IgD-negative memory B cell (primary cell): ENCODE data around the gene TF. TPM values are rescaled to one million over a fixed set of nuclear protein-coding genes. Genes with fewer than 3 reads are reported as not detected.

ENCODE experiments used
- H3K27ac Mint-ChIP-seq, 3 donors: one replicate each; pipeline ENCODE4 v1.8.0; 2020 to 2022; ENCODE audit warnings: mild to moderate bottlenecking in 3 of 3, mixed read lengths in 3 of 3, moderate library complexity in 1 of 3
- H3K27me3 Mint-ChIP-seq: one replicate; pipeline ENCODE4 v1.8.0; 2021; ENCODE audit warnings: mixed read lengths
- H3K36me3 Mint-ChIP-seq: one replicate; pipeline ENCODE4 v1.8.0; 2020; ENCODE audit warnings: mild to moderate bottlenecking, mixed read lengths
- H3K4me1 Mint-ChIP-seq, 3 donors: one replicate each; pipeline ENCODE4 v1.8.0; 2020 to 2022; ENCODE audit warnings: mixed read lengths in 3 of 3, mild to moderate bottlenecking in 1 of 3
- H3K4me3 Mint-ChIP-seq, 4 donors: one replicate each; pipeline ENCODE4 v1.8.0; 2020 to 2022; ENCODE audit warnings: mild to moderate bottlenecking in 4 of 4, mixed read lengths in 4 of 4, moderate library complexity in 3 of 4
- H3K9me3 Mint-ChIP-seq, 3 donors: one replicate each; pipeline ENCODE4 v1.8.0; 2020 to 2021; ENCODE audit warnings: mixed read lengths in 3 of 3, mild to moderate bottlenecking in 1 of 3
- polyA plus RNA-seq: library from polyadenylated mRNA; unstranded; fragments of 300-500 nt; fragmentation: Illumina TruSeq; gene quantifications from one replicate; pipeline ENCODE4 v1.2.3, GENCODE V29; 2021

TF gene
- polyA plus RNA-seq, 1 donor from 2014 or later, result not detected

GRCh38 chr3:133799794-133800585 is 53.8 kb downstream of the TF start:
- no peaks in the 10 kb centered on the region for H3K36me3 Mint-ChIP-seq
- H3K27me3 Mint-ChIP-seq, result peaks cover 1% of the 10 kb centered on the region
- peaks cover 0 to 7% (median 4%) of the 10 kb centered on the region in 3 donors for H3K9me3 Mint-ChIP-seq
- H3K4me3 Mint-ChIP-seq, result peak overlapping the region in 1 of 4 donors; percentile 10
- H3K4me1 Mint-ChIP-seq, result peaks cover 0 to 1% (median under 1%) of the 10 kb centered on the region in 3 donors
- H3K27ac Mint-ChIP-seq, result no peak overlapping the region

GRCh38 chr3:133803469-133803868 is 57.3 kb downstream of the TF start:
- peak overlapping the region in 1 of 4 donors; percentile 12 for H3K4me3 Mint-ChIP-seq
- no peaks in the 10 kb centered on the region for H3K36me3 Mint-ChIP-seq
- peaks cover 0 to 2% (median 0%) of the 10 kb centered on the region in 3 donors for H3K9me3 Mint-ChIP-seq
- H3K4me1 Mint-ChIP-seq, result peaks cover 13 to 17% (median 15%) of the 10 kb centered on the region in 3 donors
- no peak overlapping the region for H3K27ac Mint-ChIP-seq
- no peaks in the 10 kb centered on the region for H3K27me3 Mint-ChIP-seq

GRCh38 chr3:133804896-133805295 is 58.7 kb downstream of the TF start:
- peak overlapping the region; percentile 97 to 98 (median 97) for H3K4me3 Mint-ChIP-seq
- peaks cover 13 to 17% (median 15%) of the 10 kb centered on the region in 3 donors for H3K4me1 Mint-ChIP-seq
- H3K36me3 Mint-ChIP-seq, result no peaks in the 10 kb centered on the region
- H3K9me3 Mint-ChIP-seq, result peaks cover 0 to 2% (median 0%) of the 10 kb centered on the region in 3 donors
- H3K27me3 Mint-ChIP-seq, result no peaks in the 10 kb centered on the region
- H3K27ac Mint-ChIP-seq, result peak overlapping the region in 2 of 3 donors; percentile 80 to 96

DNA sequence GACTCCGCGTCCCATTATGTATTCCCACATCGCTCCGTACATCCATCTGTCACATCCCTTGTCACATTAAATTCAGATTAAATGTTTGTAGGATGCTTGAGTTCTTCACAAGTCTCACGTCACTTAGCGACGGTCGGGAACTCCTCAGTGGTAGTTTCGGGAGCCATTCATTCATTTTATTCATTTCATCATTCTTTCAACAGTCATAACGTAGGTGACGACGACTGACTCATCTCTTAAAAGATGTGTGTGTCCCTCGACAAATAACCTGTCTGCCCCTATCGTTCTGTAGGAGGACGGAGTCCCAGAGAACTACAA is 59.1 kb downstream of the TF start:
- Mint-ChIP-seq H3K9me3 (peaks cover 0 to 2% (median 0%) of the 10 kb centered on the region in 3 donors), H3K36me3 (no peaks in the 10 kb centered on the region), H3K4me3 (peak overlapping the region; percentile 97 to 98 (median 97)), H3K4me1 (peaks cover 13 to 17% (median 15%) of the 10 kb centered on the region in 3 donors), H3K27ac (peak overlapping the region; percentile 80 to 96 (median 94)), H3K27me3 (no peaks in the 10 kb centered on the region)

GRCh38 chr3:133805702-133806475 is 59.7 kb downstream of the TF start, which contains the start of gene SRPRB:
Gene SRPRB (plus strand): TSS chr3:133805815. CDS start chr3:133805849, 34 bp downstream.
- Mint-ChIP-seq H3K9me3 (peaks cover 0 to 2% (median 0%) of the 10 kb centered on the region in 3 donors), H3K27ac (peak within 1 kb of the TSS; percentile 80 to 96 (median 94)), H3K36me3 (no peaks in the 10 kb centered on the region), H3K4me3 (peak within 1 kb of the TSS; percentile 97 to 98 (median 97)), H3K4me1 (peaks cover 15 to 17% (median 15%) of the 10 kb centered on the region in 3 donors), H3K27me3 (no peaks in the 10 kb centered on the region)

GRCh38 chr3:133812872-133813271 is 66.7 kb downstream of the TF start:
- no peaks in the 10 kb centered on the region for H3K9me3 Mint-ChIP-seq
- H3K36me3 Mint-ChIP-seq, result no peaks in the 10 kb centered on the region
- no peaks in the 10 kb centered on the region for H3K27me3 Mint-ChIP-seq
- H3K27ac Mint-ChIP-seq, result no peak overlapping the region
- peaks cover 6 to 11% (median 10%) of the 10 kb centered on the region in 3 donors for H3K4me1 Mint-ChIP-seq
- H3K4me3 Mint-ChIP-seq, result no peak overlapping the region

DNA sequence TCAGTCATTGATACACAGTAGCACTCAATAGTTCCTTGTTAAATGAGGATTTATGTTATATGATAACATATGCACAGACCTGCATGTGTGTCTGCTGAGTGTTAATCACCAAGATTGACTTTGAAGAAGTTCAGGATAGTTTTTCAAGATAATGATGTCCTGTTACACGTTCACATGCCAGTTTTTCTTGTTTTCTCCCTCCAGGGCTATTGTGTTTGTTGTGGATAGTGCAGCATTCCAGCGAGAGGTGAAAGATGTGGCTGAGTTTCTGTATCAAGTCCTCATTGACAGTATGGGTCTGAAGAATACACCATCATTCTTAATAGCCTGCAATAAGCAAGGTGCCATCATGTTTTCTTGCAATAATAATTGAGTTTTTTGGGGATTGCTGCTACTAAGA is 69.2 kb downstream of the TF start:
- Mint-ChIP-seq H3K4me3 (no peak overlapping the region), H3K36me3 (peaks cover 2% of the 10 kb centered on the region), H3K27me3 (no peaks in the 10 kb centered on the region), H3K4me1 (peaks cover 4 to 9% (median 6%) of the 10 kb centered on the region in 3 donors), H3K9me3 (no peaks in the 10 kb centered on the region), H3K27ac (no peak overlapping the region)

DNA sequence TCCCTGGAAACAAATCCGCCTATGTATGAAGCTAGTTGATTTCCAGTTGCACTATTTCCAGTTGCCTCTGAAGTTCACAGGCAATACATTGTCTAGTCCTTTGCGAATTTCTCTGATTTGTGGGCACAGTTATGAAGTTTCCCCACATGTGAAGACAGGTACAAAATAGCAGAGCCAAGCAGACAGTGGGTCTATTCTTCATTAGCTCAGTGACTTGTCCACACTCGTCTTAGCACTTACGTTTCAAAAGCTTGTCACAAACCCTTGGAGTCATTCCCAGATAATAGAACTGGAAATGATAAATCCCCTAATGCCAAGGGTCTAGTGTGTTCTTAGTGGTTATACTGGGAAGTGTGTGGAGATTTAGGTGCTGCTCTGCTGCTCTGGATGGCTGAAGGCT is 73.9 kb downstream of the TF start:
- H3K27ac Mint-ChIP-seq, result no peak overlapping the region
- H3K9me3 Mint-ChIP-seq, result no peaks in the 10 kb centered on the region
- H3K36me3 Mint-ChIP-seq, result peaks cover 13% of the 10 kb centered on the region
- no peak overlapping the region for H3K4me3 Mint-ChIP-seq
- peaks cover 0 to 3% (median 2%) of the 10 kb centered on the region in 3 donors for H3K4me1 Mint-ChIP-seq
- H3K27me3 Mint-ChIP-seq, result no peaks in the 10 kb centered on the region

- Mint-ChIP-seq H3K36me3 (peaks cover 16% of the 10 kb centered on the region), H3K4me1 (peaks cover 0 to 2% (median 0%) of the 10 kb centered on the region in 3 donors), H3K27me3 (no peaks in the 10 kb centered on the region), H3K4me3 (no peak overlapping the region), H3K27ac (no peak overlapping the region), H3K9me3 (no peaks in the 10 kb centered on the region)
Measured at GRCh38 chr3:133820889-133821675, 74.9 kb downstream of the TF start.

DNA sequence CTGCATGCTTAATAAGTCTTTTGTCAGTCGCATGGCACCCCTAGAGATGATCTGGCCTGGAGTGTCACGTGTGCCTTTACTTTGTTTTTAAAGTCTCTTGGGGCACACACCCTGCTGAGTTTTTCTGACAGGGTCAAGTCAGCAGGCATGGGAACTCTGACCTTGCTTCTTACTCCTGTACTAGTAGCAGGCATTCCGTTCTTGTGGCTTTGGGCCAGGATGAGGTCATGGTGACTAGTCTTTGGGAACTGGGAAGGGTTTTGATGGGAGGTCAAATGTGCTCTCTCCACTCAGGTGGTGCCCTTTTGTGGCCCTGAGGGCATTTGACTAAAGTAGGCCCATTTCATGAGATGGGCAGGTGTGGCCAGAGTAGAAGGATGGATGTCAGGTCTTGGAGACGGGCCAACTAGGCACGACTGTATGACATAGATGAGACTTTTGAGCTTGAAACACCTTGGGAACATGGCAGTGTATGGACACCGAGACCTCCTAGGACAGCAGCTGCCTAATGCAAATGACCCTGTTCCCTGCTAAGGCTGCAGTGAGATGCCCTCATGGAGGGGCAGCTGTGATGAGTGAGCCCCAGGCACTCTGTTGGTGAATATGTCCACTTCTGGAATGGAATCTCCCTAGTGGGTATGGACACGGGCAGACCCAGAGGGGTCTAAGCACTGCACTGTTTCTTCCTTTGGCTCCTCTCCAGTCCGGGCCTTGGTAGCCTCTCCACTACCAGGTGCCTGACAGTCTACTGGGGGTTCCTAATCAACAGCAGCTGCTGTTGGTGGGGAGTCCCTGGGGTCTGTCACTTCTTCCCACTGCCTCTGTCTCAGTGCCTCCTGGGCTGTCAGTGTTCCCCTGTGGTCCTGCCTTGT is 75.8 kb downstream of the TF start:
- peak overlapping the region in 1 of 3 donors; percentile 14 for H3K27ac Mint-ChIP-seq
- H3K36me3 Mint-ChIP-seq, result peaks cover 16% of the 10 kb centered on the region
- no peaks in the 10 kb centered on the region for H3K27me3 Mint-ChIP-seq

GRCh38 chr3:133824961-133825485 is 78.8 kb downstream of the TF start:
- H3K4me3 Mint-ChIP-seq, result peak overlapping the region in 1 of 4 donors; percentile 18
- peaks cover 16% of the 10 kb centered on the region for H3K36me3 Mint-ChIP-seq
- H3K9me3 Mint-ChIP-seq, result no peaks in the 10 kb centered on the region
- H3K27me3 Mint-ChIP-seq, result no peaks in the 10 kb centered on the region
- peaks cover 0 to 2% (median 0%) of the 10 kb centered on the region in 3 donors for H3K4me1 Mint-ChIP-seq
- no peak overlapping the region for H3K27ac Mint-ChIP-seq

More for the DNA sequence above, 75.8 kb downstream of the TF start:
- H3K4me1 Mint-ChIP-seq, result peaks cover 0 to 2% (median 0%) of the 10 kb centered on the region in 3 donors
- H3K9me3 Mint-ChIP-seq, result no peaks in the 10 kb centered on the region
- H3K4me3 Mint-ChIP-seq, result no peak overlapping the region

GRCh38 chr3:133825969-133826727 is 80.0 kb downstream of the TF start:
- Mint-ChIP-seq H3K36me3 (peaks cover 9% of the 10 kb centered on the region), H3K9me3 (no peaks in the 10 kb centered on the region), H3K4me3 (no peak overlapping the region), H3K27me3 (no peaks in the 10 kb centered on the region), H3K4me1 (peaks cover 0 to 2% (median 0%) of the 10 kb centered on the region in 3 donors), H3K27ac (no peak overlapping the region)

DNA sequence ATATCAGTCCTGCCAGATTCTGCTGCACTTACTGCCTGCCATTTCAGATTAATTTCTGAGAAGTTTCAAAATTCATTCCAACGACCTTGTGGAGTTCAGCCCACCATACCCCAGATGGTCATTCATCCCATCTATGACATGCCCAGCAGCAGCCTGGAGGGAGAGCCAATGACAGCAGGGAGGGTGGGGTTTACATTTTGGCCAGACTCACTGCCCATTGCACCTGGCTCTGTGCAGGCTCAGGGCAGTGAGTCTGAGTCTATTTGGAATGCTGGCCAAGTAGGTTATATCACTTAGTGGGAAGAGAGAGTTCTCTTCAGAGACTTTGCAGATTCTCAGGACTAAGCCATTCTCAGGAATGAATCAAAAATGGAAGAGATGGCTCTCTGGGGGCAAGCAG is 80.9 kb downstream of the TF start:
- H3K4me1 Mint-ChIP-seq, result no peaks in the 10 kb centered on the region
- no peak overlapping the region for H3K27ac Mint-ChIP-seq
- H3K36me3 Mint-ChIP-seq, result peaks cover 5% of the 10 kb centered on the region
- H3K4me3 Mint-ChIP-seq, result no peak overlapping the region
- H3K9me3 Mint-ChIP-seq, result no peaks in the 10 kb centered on the region
- H3K27me3 Mint-ChIP-seq, result no peaks in the 10 kb centered on the region
